Central memory CD8-positive, alpha-beta T cell (primary cell): ENCODE results near the gene UCK2.
A peak's percentile ranks its signal among the peaks of the same experiment; 100 is the strongest.

ENCODE experiments used
- ATAC-seq: fragments of 150-1000 bp; cut with Tn5 transposase; replicated peaks from 2 replicates; pipeline ENCODE4 v1.10.0; 2022; ENCODE audit warnings: mild to moderate bottlenecking, moderate FRiP score, moderate number of reproducible peaks; ENCODE audit not compliant: poor library complexity, severe bottlenecking; ENCODE audit errors: extremely low read depth
- DNase-seq, 2 donors: peaks; one replicate each; pipeline ENCODE4 v3.0.0; 2021; ENCODE audit warnings: low spot score in 2 of 2
- H3K27ac Mint-ChIP-seq: one replicate; pipeline ENCODE4 v1.8.0; 2022; ENCODE audit warnings: low read depth, mild to moderate bottlenecking, moderate library complexity, mixed read lengths
- H3K27me3 Mint-ChIP-seq: one replicate; pipeline ENCODE4 v1.8.0; 2022; ENCODE audit warnings: mixed read lengths
- H3K36me3 Mint-ChIP-seq: one replicate; pipeline ENCODE4 v1.8.0; 2022; ENCODE audit warnings: mild to moderate bottlenecking, moderate library complexity, mixed read lengths; ENCODE audit not compliant: insufficient read depth
- H3K4me1 Mint-ChIP-seq: one replicate; pipeline ENCODE4 v1.8.0; 2022; ENCODE audit warnings: mixed read lengths
- H3K4me3 Mint-ChIP-seq: one replicate; pipeline ENCODE4 v1.8.0; 2022; ENCODE audit warnings: mild to moderate bottlenecking, moderate library complexity, mixed read lengths
- H3K9me3 Mint-ChIP-seq: one replicate; pipeline ENCODE4 v1.8.0; 2022; ENCODE audit warnings: mixed read lengths

Gene UCK2

GRCh38 chr1:165851034-165851658, 23.7 kb downstream of the UCK2 start:
- Mint-ChIP-seq H3K36me3 (peaks cover 1% of the 10 kb centered on the region), H3K27me3 (no peaks in the 10 kb centered on the region), H3K4me1 (peaks cover 28% of the 10 kb centered on the region), H3K9me3 (no peaks in the 10 kb centered on the region), H3K4me3 (no peak overlapping the region), H3K27ac (no peak overlapping the region)
- DNase-seq (no peak), ATAC-seq (peak; percentile 40)

GRCh38 chr1:165852871-165853270, 25.5 kb downstream of the UCK2 start:
- Mint-ChIP-seq H3K9me3 (no peaks in the 10 kb centered on the region), H3K27ac (no peak overlapping the region), H3K36me3 (peaks cover 1% of the 10 kb centered on the region), H3K27me3 (no peaks in the 10 kb centered on the region), H3K4me3 (no peak overlapping the region), H3K4me1 (peaks cover 28% of the 10 kb centered on the region)
- ATAC-seq (no peak), DNase-seq (no peak)

GRCh38 chr1:165853528-165854075, 26.2 kb downstream of the UCK2 start:
- H3K4me1 Mint-ChIP-seq = peaks cover 28% of the 10 kb centered on the region
- H3K27me3 Mint-ChIP-seq = no peaks in the 10 kb centered on the region

GRCh38 chr1:165854101-165854845, 26.9 kb downstream of the UCK2 start:
- DNase-seq = no peak
- ATAC-seq = no peak
- Mint-ChIP-seq H3K9me3 (no peaks in the 10 kb centered on the region), H3K36me3 (peaks cover 1% of the 10 kb centered on the region), H3K27me3 (no peaks in the 10 kb centered on the region), H3K27ac (peak overlapping the region; percentile 38), H3K4me1 (peaks cover 28% of the 10 kb centered on the region), H3K4me3 (no peak overlapping the region)

More at GRCh38 chr1:165853528-165854075, 26.2 kb downstream of the UCK2 start:
- ATAC-seq (no peak), DNase-seq (no peak)
- Mint-ChIP-seq H3K9me3 (no peaks in the 10 kb centered on the region), H3K27ac (peak overlapping the region; percentile 38), H3K4me3 (no peak overlapping the region), H3K36me3 (peaks cover 1% of the 10 kb centered on the region)

GRCh38 chr1:165855010-165855838, 27.8 kb downstream of the UCK2 start:
- no peak overlapping the region for H3K4me3 Mint-ChIP-seq
- DNase-seq (no peak), ATAC-seq (no peak)
- no peak overlapping the region for H3K27ac Mint-ChIP-seq
- H3K9me3 Mint-ChIP-seq = no peaks in the 10 kb centered on the region
- H3K4me1 Mint-ChIP-seq = peaks cover 34% of the 10 kb centered on the region
- H3K36me3 Mint-ChIP-seq = peaks cover 5% of the 10 kb centered on the region
- no peaks in the 10 kb centered on the region for H3K27me3 Mint-ChIP-seq

GRCh38 chr1:165856021-165856420, 28.6 kb downstream of the UCK2 start:
- Mint-ChIP-seq H3K4me3 (no peak overlapping the region), H3K36me3 (peaks cover 5% of the 10 kb centered on the region), H3K27me3 (no peaks in the 10 kb centered on the region), H3K27ac (no peak overlapping the region), H3K4me1 (peaks cover 32% of the 10 kb centered on the region), H3K9me3 (no peaks in the 10 kb centered on the region)
- no peak for ATAC-seq
- DNase-seq = no peak

- no peak overlapping the region for H3K4me3 Mint-ChIP-seq
- DNase-seq (no peak), ATAC-seq (no peak)
- H3K27ac Mint-ChIP-seq = no peak overlapping the region
- H3K27me3 Mint-ChIP-seq = no peaks in the 10 kb centered on the region
- H3K9me3 Mint-ChIP-seq = no peaks in the 10 kb centered on the region
- H3K4me1 Mint-ChIP-seq = peaks cover 26% of the 10 kb centered on the region
- peaks cover 5% of the 10 kb centered on the region for H3K36me3 Mint-ChIP-seq
Observed at GRCh38 chr1:165856606-165857005, 29.2 kb downstream of the UCK2 start.

GRCh38 chr1:165857046-165857801, 29.8 kb downstream of the UCK2 start:
- H3K4me3 Mint-ChIP-seq = no peak overlapping the region
- no peak overlapping the region for H3K27ac Mint-ChIP-seq
- ATAC-seq = no peak
- H3K9me3 Mint-ChIP-seq = no peaks in the 10 kb centered on the region
- H3K4me1 Mint-ChIP-seq = peaks cover 20% of the 10 kb centered on the region
- DNase-seq = no peak
- H3K36me3 Mint-ChIP-seq = peaks cover 5% of the 10 kb centered on the region
- H3K27me3 Mint-ChIP-seq = no peaks in the 10 kb centered on the region

GRCh38 chr1:165858364-165858823, 31.0 kb downstream of the UCK2 start:
- Mint-ChIP-seq H3K4me3 (no peak overlapping the region), H3K36me3 (peaks cover 5% of the 10 kb centered on the region), H3K27ac (no peak overlapping the region), H3K9me3 (no peaks in the 10 kb centered on the region), H3K27me3 (no peaks in the 10 kb centered on the region), H3K4me1 (peaks cover 15% of the 10 kb centered on the region)
- ATAC-seq (no peak), DNase-seq (no peak)

GRCh38 chr1:165858967-165859845, 31.8 kb downstream of the UCK2 start:
- Mint-ChIP-seq H3K27ac (no peak overlapping the region), H3K27me3 (no peaks in the 10 kb centered on the region), H3K9me3 (no peaks in the 10 kb centered on the region), H3K4me1 (peaks cover 7% of the 10 kb centered on the region), H3K36me3 (peaks cover 5% of the 10 kb centered on the region), H3K4me3 (no peak overlapping the region)
- DNase-seq (no peak), ATAC-seq (no peak)

GRCh38 chr1:165860065-165860464, 32.7 kb downstream of the UCK2 start:
- H3K27me3 Mint-ChIP-seq = no peaks in the 10 kb centered on the region
- no peaks in the 10 kb centered on the region for H3K9me3 Mint-ChIP-seq
- peaks cover 6% of the 10 kb centered on the region for H3K4me1 Mint-ChIP-seq
- H3K4me3 Mint-ChIP-seq = no peak overlapping the region
- DNase-seq (no peak), ATAC-seq (no peak)
- H3K27ac Mint-ChIP-seq = no peak overlapping the region
- peaks cover 5% of the 10 kb centered on the region for H3K36me3 Mint-ChIP-seq
